Measurements from ENCODE around the gene DGKI. TPM values are rescaled to one million over a fixed set of nuclear protein-coding genes. Genes with fewer than 3 reads are reported as not detected.

The DGKI gene
- total and polyA plus RNA-seq, 5 donors from 2014 or later, result not detected

DNA sequence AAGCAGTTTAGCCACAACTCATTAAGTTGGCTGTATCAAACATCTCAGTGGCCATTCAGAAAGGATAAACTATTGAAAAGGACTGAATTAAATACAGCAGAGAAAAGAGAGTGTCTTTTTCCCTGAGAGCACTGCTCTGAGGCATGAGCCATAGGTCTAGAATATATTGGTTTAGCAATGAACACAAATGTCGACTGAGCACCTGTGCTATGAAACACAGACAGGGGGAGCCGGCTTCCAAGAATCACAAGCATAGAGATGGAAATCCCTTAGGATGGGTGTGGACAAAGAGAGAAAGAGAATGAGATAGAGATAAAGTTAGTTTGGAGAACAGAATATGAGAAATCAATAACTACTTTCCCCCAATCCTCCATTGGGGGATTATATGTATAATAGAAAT is 54.8 kb downstream of the DGKI start:
- Histone ChIP-seq H3K4me1 (ENCODE audit: control insufficient read depth, insufficient read depth, low read length, poor library complexity, severe bottlenecking) (no peaks in the 10 kb centered on the region), H3K36me3 (ENCODE audit: control insufficient read depth, insufficient read depth, low read length) (no peaks in the 10 kb centered on the region), H3K27me3 (ENCODE audit: control insufficient read depth, insufficient read depth, low read length) (no peaks in the 10 kb centered on the region), H3K9me3 (ENCODE audit: control insufficient read depth in 2 of 2, low read length in 2 of 2) (no peaks in the 10 kb centered on the region), H3K4me3 (ENCODE audit: low read depth, low read length) (no peak overlapping the region), H3K27ac (ENCODE audit: insufficient read depth, low read length, poor library complexity, severe bottlenecking) (no peak overlapping the region)
- Mint-ChIP-seq H3K27me3 (peaks cover 5% of the 10 kb centered on the region), H3K4me1 (no peaks in the 10 kb centered on the region), H3K36me3 (no peaks in the 10 kb centered on the region), H3K9me3 (peaks cover 0 to 4% (median 1%) of the 10 kb centered on the region in 7 donors), H3K27ac (no peak overlapping the region), H3K4me3 (no peak overlapping the region)
- no peak for DNase-seq
- ATAC-seq (ENCODE audit: low read depth in 2 of 2), result no peak

DNA sequence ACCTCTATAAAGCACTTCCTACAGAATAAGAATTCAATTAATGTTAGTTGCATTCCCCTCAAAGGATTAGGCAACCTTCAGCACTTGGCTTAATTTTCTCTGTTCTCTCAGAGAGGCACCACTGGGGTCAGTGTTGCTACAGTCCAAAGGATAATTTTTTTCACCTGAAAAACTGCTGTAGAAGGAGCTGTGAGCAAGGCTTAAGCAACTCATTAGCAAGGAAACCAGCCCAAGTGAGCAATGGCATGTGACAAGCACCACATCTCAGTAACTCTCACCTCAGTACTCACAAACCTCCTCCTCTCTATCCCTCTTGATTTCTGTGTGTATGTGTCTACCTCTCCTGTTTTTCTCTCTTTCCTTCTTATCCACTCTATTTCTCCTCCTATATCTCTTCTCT is 55.9 kb downstream of the DGKI start:
- H3K9me3 Mint-ChIP-seq, result peaks cover 0 to 4% (median 0%) of the 10 kb centered on the region in 7 donors
- Histone ChIP-seq H3K27ac (ENCODE audit: insufficient read depth, low read length, poor library complexity, severe bottlenecking) (no peak overlapping the region), H3K9me3 (ENCODE audit: control insufficient read depth in 2 of 2, low read length in 2 of 2) (no peaks in the 10 kb centered on the region), H3K36me3 (ENCODE audit: control insufficient read depth, insufficient read depth, low read length) (no peaks in the 10 kb centered on the region), H3K4me3 (ENCODE audit: low read depth, low read length) (no peak overlapping the region), H3K27me3 (ENCODE audit: control insufficient read depth, insufficient read depth, low read length) (no peaks in the 10 kb centered on the region), H3K4me1 (ENCODE audit: control insufficient read depth, insufficient read depth, low read length, poor library complexity, severe bottlenecking) (no peaks in the 10 kb centered on the region)
- no peak overlapping the region for H3K27ac Mint-ChIP-seq
- DNase-seq (no peak), ATAC-seq (ENCODE audit: low read depth in 2 of 2) (no peak)
- H3K27me3 Mint-ChIP-seq, result peaks cover 5% of the 10 kb centered on the region
- H3K4me1 Mint-ChIP-seq, result no peaks in the 10 kb centered on the region
- H3K4me3 Mint-ChIP-seq, result no peak overlapping the region
- no peaks in the 10 kb centered on the region for H3K36me3 Mint-ChIP-seq

DNA sequence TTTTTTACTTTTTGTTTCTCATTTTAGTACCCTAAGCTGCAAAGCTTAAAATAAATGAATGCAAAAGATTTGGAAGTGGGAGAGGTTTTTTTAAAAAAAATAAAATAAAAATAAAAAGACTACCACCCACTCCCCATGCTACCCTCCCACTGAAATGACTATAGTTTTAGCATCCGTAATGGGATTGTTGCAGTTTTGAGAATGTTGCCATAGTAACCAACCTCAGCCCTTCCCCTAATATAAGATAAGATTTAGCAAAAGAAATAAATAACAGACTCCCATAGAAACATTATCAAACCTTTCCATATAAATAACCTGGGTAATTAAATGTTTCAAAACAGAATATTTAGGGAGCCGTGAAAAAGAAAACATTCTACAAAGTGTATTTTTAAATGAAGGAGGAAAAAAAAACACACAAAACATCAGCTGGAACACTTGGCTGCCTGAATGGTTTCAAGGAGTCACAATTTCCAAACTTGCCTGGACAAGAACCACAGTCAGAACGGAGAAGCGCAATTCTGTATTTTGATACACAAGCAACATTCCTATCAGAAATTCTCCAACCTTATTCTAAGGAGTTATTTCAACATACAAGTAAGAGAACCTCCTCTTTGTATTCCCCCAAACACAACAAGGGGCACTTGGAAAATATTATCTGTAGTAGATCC is 57.4 kb downstream of the DGKI start:
- H3K4me3 Mint-ChIP-seq, result no peak overlapping the region
- no peaks in the 10 kb centered on the region for H3K4me1 Mint-ChIP-seq
- no peak overlapping the region for H3K27ac ChIP-seq (ENCODE audit: insufficient read depth, low read length, poor library complexity, severe bottlenecking)
- H3K27me3 Mint-ChIP-seq, result peaks cover 5% of the 10 kb centered on the region
- no peak overlapping the region for H3K4me3 ChIP-seq (ENCODE audit: low read depth, low read length)
- H3K36me3 ChIP-seq (ENCODE audit: control insufficient read depth, insufficient read depth, low read length), result no peaks in the 10 kb centered on the region
- H3K4me1 ChIP-seq (ENCODE audit: control insufficient read depth, insufficient read depth, low read length, poor library complexity, severe bottlenecking), result no peaks in the 10 kb centered on the region
- no peaks in the 10 kb centered on the region for H3K27me3 ChIP-seq (ENCODE audit: control insufficient read depth, insufficient read depth, low read length)
- H3K36me3 Mint-ChIP-seq, result no peaks in the 10 kb centered on the region
- ATAC-seq (ENCODE audit: low read depth in 2 of 2) (no peak), DNase-seq (no peak)
- H3K27ac Mint-ChIP-seq, result no peak overlapping the region
- peaks cover 0 to 5% (median 0%) of the 10 kb centered on the region in 7 donors for H3K9me3 Mint-ChIP-seq
- no peaks in the 10 kb centered on the region for H3K9me3 ChIP-seq (ENCODE audit: control insufficient read depth in 2 of 2, low read length in 2 of 2)

DNA sequence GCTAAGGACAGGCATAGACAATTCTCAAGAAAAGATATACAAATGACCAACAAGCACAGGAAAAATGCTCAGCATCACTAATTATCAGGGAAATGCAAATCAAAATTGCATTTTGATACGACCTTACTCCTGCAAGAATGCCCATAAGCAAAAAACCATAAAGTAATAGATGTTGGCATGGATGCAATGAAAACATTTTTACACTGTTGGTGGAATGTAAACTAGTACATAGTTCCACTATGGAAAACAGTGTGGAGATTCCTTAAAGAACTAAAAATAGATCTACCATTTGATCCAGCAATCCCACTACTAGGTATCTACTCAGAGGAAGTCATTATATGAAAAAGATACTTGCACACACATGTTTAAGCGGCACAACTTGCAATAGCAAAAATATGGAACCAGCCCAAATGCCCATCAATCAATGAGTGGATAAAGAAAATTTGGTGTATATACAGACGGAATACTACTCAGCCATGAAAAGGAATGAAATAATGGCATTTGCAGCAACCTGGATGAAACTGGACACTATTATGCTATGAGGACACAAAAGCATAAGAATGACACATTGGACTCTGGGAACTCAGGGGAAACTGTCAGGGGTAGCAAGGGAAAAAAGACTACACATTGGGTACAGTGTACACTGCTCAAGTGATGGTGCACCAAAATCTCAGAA is 59.3 kb downstream of the DGKI start:
- H3K27me3 Mint-ChIP-seq, result peaks cover 5% of the 10 kb centered on the region
- no peak for DNase-seq
- no peak overlapping the region for H3K27ac Mint-ChIP-seq
- no peaks in the 10 kb centered on the region for H3K4me1 Mint-ChIP-seq
- Histone ChIP-seq H3K9me3 (ENCODE audit: control insufficient read depth in 2 of 2, low read length in 2 of 2) (no peaks in the 10 kb centered on the region), H3K27ac (ENCODE audit: insufficient read depth, low read length, poor library complexity, severe bottlenecking) (no peak overlapping the region), H3K4me3 (ENCODE audit: low read depth, low read length) (no peak overlapping the region), H3K36me3 (ENCODE audit: control insufficient read depth, insufficient read depth, low read length) (no peaks in the 10 kb centered on the region), H3K4me1 (ENCODE audit: control insufficient read depth, insufficient read depth, low read length, poor library complexity, severe bottlenecking) (no peaks in the 10 kb centered on the region), H3K27me3 (ENCODE audit: control insufficient read depth, insufficient read depth, low read length) (no peaks in the 10 kb centered on the region)
- ATAC-seq (ENCODE audit: low read depth in 2 of 2), result no peak
- peaks cover 0 to 11% (median 0%) of the 10 kb centered on the region in 7 donors for H3K9me3 Mint-ChIP-seq
- H3K36me3 Mint-ChIP-seq, result no peaks in the 10 kb centered on the region
- no peak overlapping the region for H3K4me3 Mint-ChIP-seq

GRCh38 chr7:137778511-137778910 is 68.3 kb downstream of the DGKI start:
- no peak overlapping the region for H3K4me3 ChIP-seq (ENCODE audit: low read depth, low read length)
- H3K27me3 ChIP-seq (ENCODE audit: control insufficient read depth, insufficient read depth, low read length), result no peaks in the 10 kb centered on the region
- no peaks in the 10 kb centered on the region for H3K27me3 Mint-ChIP-seq
- no peaks in the 10 kb centered on the region for H3K36me3 Mint-ChIP-seq
- H3K9me3 Mint-ChIP-seq, result peaks cover 0 to 7% (median 0%) of the 10 kb centered on the region in 7 donors
- no peaks in the 10 kb centered on the region for H3K9me3 ChIP-seq (ENCODE audit: control insufficient read depth in 2 of 2, low read length in 2 of 2)
- no peaks in the 10 kb centered on the region for H3K4me1 ChIP-seq (ENCODE audit: control insufficient read depth, insufficient read depth, low read length, poor library complexity, severe bottlenecking)
- no peak for DNase-seq
- H3K27ac ChIP-seq (ENCODE audit: insufficient read depth, low read length, poor library complexity, severe bottlenecking), result no peak overlapping the region
- no peaks in the 10 kb centered on the region for H3K4me1 Mint-ChIP-seq
- no peak for ATAC-seq (ENCODE audit: low read depth in 2 of 2)
- no peak overlapping the region for H3K27ac Mint-ChIP-seq
- H3K36me3 ChIP-seq (ENCODE audit: control insufficient read depth, insufficient read depth, low read length), result no peaks in the 10 kb centered on the region
- no peak overlapping the region for H3K4me3 Mint-ChIP-seq

DNA sequence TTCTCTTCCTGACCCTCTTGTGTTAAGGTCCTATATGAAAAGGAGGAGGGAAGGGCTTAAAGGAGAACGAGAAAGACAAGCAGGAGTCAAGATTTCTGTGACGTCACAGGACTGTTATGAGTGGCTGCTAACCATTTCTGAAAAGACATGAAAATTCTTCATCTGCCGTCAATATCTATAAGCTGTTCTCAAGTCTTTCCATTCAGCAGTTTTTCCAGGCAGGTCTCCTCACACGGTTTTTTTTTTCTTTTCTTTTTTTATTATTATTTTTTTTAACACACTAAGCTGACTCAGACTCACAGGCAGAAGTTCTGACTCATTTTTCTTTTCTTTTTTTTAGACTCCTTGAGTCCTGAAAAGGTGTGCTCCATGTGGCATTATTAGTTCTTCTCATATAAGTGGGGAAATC is 72.0 kb downstream of the DGKI start:
- Mint-ChIP-seq H3K36me3 (no peaks in the 10 kb centered on the region), H3K27ac (no peak overlapping the region), H3K27me3 (no peaks in the 10 kb centered on the region), H3K4me3 (no peak overlapping the region), H3K9me3 (peaks cover 0 to 3% (median 0%) of the 10 kb centered on the region in 7 donors), H3K4me1 (no peaks in the 10 kb centered on the region)
- ATAC-seq (ENCODE audit: low read depth in 2 of 2), result no peak
- DNase-seq, result no peak
- no peaks in the 10 kb centered on the region for H3K4me1 ChIP-seq (ENCODE audit: control insufficient read depth, insufficient read depth, low read length, poor library complexity, severe bottlenecking)
- H3K4me3 ChIP-seq (ENCODE audit: low read depth, low read length), result no peak overlapping the region
- no peaks in the 10 kb centered on the region for H3K36me3 ChIP-seq (ENCODE audit: control insufficient read depth, insufficient read depth, low read length)
- H3K27me3 ChIP-seq (ENCODE audit: control insufficient read depth, insufficient read depth, low read length), result no peaks in the 10 kb centered on the region
- H3K27ac ChIP-seq (ENCODE audit: insufficient read depth, low read length, poor library complexity, severe bottlenecking), result no peak overlapping the region
- no peaks in the 10 kb centered on the region for H3K9me3 ChIP-seq (ENCODE audit: control insufficient read depth in 2 of 2, low read length in 2 of 2)

GRCh38 chr7:137772748-137773147 is 74.0 kb downstream of the DGKI start:
- no peak overlapping the region for H3K27ac Mint-ChIP-seq
- no peak for DNase-seq

GRCh38 chr7:137772316-137772715 is 74.5 kb downstream of the DGKI start:
- Mint-ChIP-seq H3K27ac (no peak overlapping the region), H3K9me3 (peaks cover 0 to 3% (median 0%) of the 10 kb centered on the region in 7 donors), H3K4me3 (no peak overlapping the region), H3K27me3 (no peaks in the 10 kb centered on the region), H3K36me3 (no peaks in the 10 kb centered on the region), H3K4me1 (no peaks in the 10 kb centered on the region)
- no peaks in the 10 kb centered on the region for H3K9me3 ChIP-seq (ENCODE audit: control insufficient read depth in 2 of 2, low read length in 2 of 2)
- H3K36me3 ChIP-seq (ENCODE audit: control insufficient read depth, insufficient read depth, low read length), result no peaks in the 10 kb centered on the region
- H3K4me3 ChIP-seq (ENCODE audit: low read depth, low read length), result no peak overlapping the region
- DNase-seq, result no peak
- no peak overlapping the region for H3K27ac ChIP-seq (ENCODE audit: insufficient read depth, low read length, poor library complexity, severe bottlenecking)
- ATAC-seq (ENCODE audit: low read depth in 2 of 2), result no peak
- no peaks in the 10 kb centered on the region for H3K27me3 ChIP-seq (ENCODE audit: control insufficient read depth, insufficient read depth, low read length)
- H3K4me1 ChIP-seq (ENCODE audit: control insufficient read depth, insufficient read depth, low read length, poor library complexity, severe bottlenecking), result no peaks in the 10 kb centered on the region

More at GRCh38 chr7:137772748-137773147, 74.0 kb downstream of the DGKI start:
- H3K27me3 Mint-ChIP-seq, result no peaks in the 10 kb centered on the region
- H3K9me3 ChIP-seq (ENCODE audit: control insufficient read depth in 2 of 2, low read length in 2 of 2), result no peaks in the 10 kb centered on the region
- H3K36me3 Mint-ChIP-seq, result no peaks in the 10 kb centered on the region
- H3K4me3 ChIP-seq (ENCODE audit: low read depth, low read length), result no peak overlapping the region
- H3K36me3 ChIP-seq (ENCODE audit: control insufficient read depth, insufficient read depth, low read length), result no peaks in the 10 kb centered on the region
- H3K4me3 Mint-ChIP-seq, result no peak overlapping the region
- no peaks in the 10 kb centered on the region for H3K27me3 ChIP-seq (ENCODE audit: control insufficient read depth, insufficient read depth, low read length)
- no peak for ATAC-seq (ENCODE audit: low read depth in 2 of 2)
- no peak overlapping the region for H3K27ac ChIP-seq (ENCODE audit: insufficient read depth, low read length, poor library complexity, severe bottlenecking)
- H3K4me1 Mint-ChIP-seq, result no peaks in the 10 kb centered on the region
- H3K9me3 Mint-ChIP-seq, result peaks cover 0 to 3% (median 0%) of the 10 kb centered on the region in 7 donors
- H3K4me1 ChIP-seq (ENCODE audit: control insufficient read depth, insufficient read depth, low read length, poor library complexity, severe bottlenecking), result no peaks in the 10 kb centered on the region

Data from CD4-positive, CD25-positive, alpha-beta regulatory T cell (primary cell).